HepG2 (cell line): ENCODE results near the gene GLYATL3. TPM values are rescaled to one million over a fixed set of nuclear protein-coding genes. Genes with fewer than 3 reads are reported as not detected.

Experiments
- EHMT2 ChIP-seq: fragments of 200-600 bp; sonication (generic); IDR thresholded peaks from 2 replicates; pipeline ENCODE4 v1.7.0; 2017; ENCODE audit warnings: antibody characterized with exemption, low read depth, low read length, borderline replicate concordance
- FOXC1 ChIP-seq: sonication (generic); formaldehyde crosslinking; IDR thresholded peaks from 2 replicates; pipeline ENCODE4 v1.8.0; 2022; ENCODE audit warnings: mild to moderate bottlenecking, missing genetic modification reagents, borderline replicate concordance
- FOXP4 ChIP-seq: sonication (generic); formaldehyde crosslinking; IDR thresholded peaks from 2 replicates; pipeline ENCODE4 v1.4.0; 2020; ENCODE audit warnings: missing genetic modification reagents
- HCFC1 ChIP-seq: fragments of 150-350 bp; IDR thresholded peaks from 2 replicates; pipeline ENCODE4 v1.6.1; 2014; ENCODE audit warnings: low read depth, low read length
- HNRNPK ChIP-seq: fragments of 200-400 bp; formaldehyde crosslinking; IDR thresholded peaks from 2 replicates; pipeline ENCODE4 v1.6.1; 2018; ENCODE audit warnings: low read length, low read depth, moderate library complexity, mild to moderate bottlenecking; ENCODE audit not compliant: poor library complexity, severe bottlenecking
- MAX ChIP-seq: IDR thresholded peaks from 2 replicates; pipeline ENCODE4 v1.6.1; 2012; ENCODE audit warnings: inconsistent platforms
- NCOA2 ChIP-seq: sonication (generic); formaldehyde crosslinking; IDR thresholded peaks from 2 replicates; pipeline ENCODE4 v1.8.0; 2022; ENCODE audit warnings: inconsistent platforms
- NKX3-1 ChIP-seq: sonication (generic); formaldehyde crosslinking; IDR thresholded peaks from 2 replicates; pipeline ENCODE4 v1.5.0; 2020; ENCODE audit warnings: missing genetic modification reagents
- REL ChIP-seq: sonication (generic); formaldehyde crosslinking; conservative IDR thresholded peaks from 2 replicates; pipeline ENCODE4 v1.8.0; 2022; ENCODE audit warnings: mild to moderate bottlenecking, missing genetic modification reagents, moderate library complexity
- SALL1 ChIP-seq: sonication (generic); formaldehyde crosslinking; IDR thresholded peaks from 2 replicates; pipeline ENCODE4 v1.8.0; 2022; ENCODE audit warnings: mild to moderate bottlenecking, missing genetic modification reagents
- ZNF18 ChIP-seq: sonication (generic); formaldehyde crosslinking; IDR thresholded peaks from 2 replicates; pipeline ENCODE4 v1.8.0; 2022; ENCODE audit warnings: mild to moderate bottlenecking, missing genetic modification reagents; ENCODE audit not compliant: insufficient replicate concordance
- ZNF501 ChIP-seq: sonication (generic); formaldehyde crosslinking; IDR thresholded peaks from 2 replicates; pipeline ENCODE4 v1.5.1; 2020; ENCODE audit warnings: mild to moderate bottlenecking, moderate library complexity, missing genetic modification reagents
- ZNF75D ChIP-seq: sonication (generic); formaldehyde crosslinking; IDR thresholded peaks from 2 replicates; pipeline ENCODE4 v1.8.1; 2023; ENCODE audit warnings: missing genetic modification reagents, mild to moderate bottlenecking, borderline replicate concordance
- ZNF773 ChIP-seq: sonication (generic); formaldehyde crosslinking; IDR thresholded peaks from 2 replicates; pipeline ENCODE4 v1.4.0; 2020; ENCODE audit warnings: missing genetic modification reagents, borderline replicate concordance
- ZNF879 ChIP-seq: sonication (generic); formaldehyde crosslinking; IDR thresholded peaks from 2 replicates; pipeline ENCODE4 v1.8.1; 2023; ENCODE audit warnings: missing genetic modification reagents
- ZSCAN12 ChIP-seq: sonication (generic); formaldehyde crosslinking; IDR thresholded peaks from 2 replicates; pipeline ENCODE4 v1.9.0; 2021; ENCODE audit warnings: mild to moderate bottlenecking, missing genetic modification reagents
- ZSCAN22 ChIP-seq: sonication (generic); formaldehyde crosslinking; IDR thresholded peaks from 2 replicates; pipeline ENCODE4 v1.4.0; 2020; ENCODE audit warnings: mild to moderate bottlenecking, missing genetic modification reagents
- polyA plus RNA-seq, 8 experiments: library from polyadenylated mRNA; depleted of rRNA in 3 of 8; stranded (reverse) in 7 of 8; unstranded in 1 of 8; fragments of >200 nt; fragmentation: Illumina TruSeq in 4 of 8; extraction: Trizol in 4 of 8; gene quantifications; 2 replicates each; pipeline versions ENCODE4 v1.2.1 to v1.2.3, GENCODE V29; 2011 to 2016; ENCODE audit warnings: low read depth in 4 of 8, missing spikeins in 1 of 8, mixed read lengths in 1 of 8; ENCODE audit not compliant: insufficient read depth in 1 of 8
- total RNA-seq, 5 experiments: library from RNA; depleted of rRNA; stranded (reverse); fragments of >200 nt; fragmentation: Illumina TruSeq; extraction: Trizol; gene quantifications; 2 replicates each; pipeline ENCODE4 v1.2.3, GENCODE V29; 2016; ENCODE audit warnings: low read depth in 1 of 5
- TF ChIP-seq, protein P1 (sequence below): sonication (generic); formaldehyde crosslinking; IDR thresholded peaks from 2 replicates; pipeline ENCODE4 v1.4.0; 2020; ENCODE audit warnings: missing genetic modification reagents
- TF ChIP-seq, protein P2 (sequence below): IDR thresholded peaks from 2 replicates; pipeline ENCODE4 v1.4.0; 2020; ENCODE audit warnings: mild to moderate bottlenecking, missing genetic modification reagents

The GLYATL3 gene
- total and polyA plus RNA-seq, 2 of the 13 experiments (the other 11 are each of a cell fraction or from before 2014, with no cell fraction given): 0.05 TPM; not detected in 1

DNA sequence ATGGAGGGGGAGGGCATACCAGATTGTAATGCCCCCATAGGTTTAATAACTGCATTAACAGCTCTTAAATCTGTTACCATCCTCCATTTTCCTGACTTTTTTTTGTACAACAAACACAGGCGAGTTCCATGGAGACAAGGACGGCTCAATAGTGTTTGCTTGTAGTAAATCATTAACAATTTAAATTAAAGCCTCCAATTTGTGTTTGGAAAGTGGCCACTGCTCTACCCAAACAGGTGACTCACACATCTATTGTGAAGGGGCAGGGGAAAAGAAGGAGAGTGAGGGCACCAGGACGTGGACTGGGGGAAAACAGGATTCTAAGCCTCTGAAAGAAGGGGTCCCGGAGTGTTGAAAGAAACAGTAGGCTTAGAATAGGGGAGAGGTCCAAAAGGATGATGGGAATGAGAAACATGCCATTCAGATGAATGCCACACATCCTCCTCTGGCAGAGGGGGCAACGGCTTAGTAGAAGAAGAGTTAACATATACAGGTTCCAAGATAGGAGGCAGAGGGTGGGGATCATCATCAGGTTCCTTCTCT, 6.9 kb downstream of the GLYATL3 start (continued):
- TF ChIP-seq SALL1 (CRISPR knock-in tag) (peak; percentile 50; the same call in 1 of the 2 replicates), ZNF75D (no peak), ZNF18 (CRISPR knock-in tag) (peak; percentile 48), ZNF501 (0 out of 2 replicates have a peak, but pooled peaks have one; percentile 46), FOXC1 (CRISPR knock-in tag) (0 out of 2 replicates have a peak, but pooled peaks have one; percentile 46), ZSCAN22 (CRISPR knock-in tag) (no peak), HNRNPK (no peak), ZNF879 (CRISPR knock-in tag) (no peak), NKX3-1 (no peak), HCFC1 (no peak), EHMT2 (peak; percentile 49; the same call in 1 of the 2 replicates), ZSCAN12 (no peak), REL (CRISPR knock-in tag) (no peak), MAX (peak; percentile 18; the same call in 1 of the 2 replicates), FOXP4 (peak; percentile 79), ZNF773 (CRISPR knock-in tag) (no peak), NCOA2 (CRISPR knock-in tag) (peak; percentile 28; the same call in 1 of the 2 replicates)
- TF ChIP-seq, protein P1, sequence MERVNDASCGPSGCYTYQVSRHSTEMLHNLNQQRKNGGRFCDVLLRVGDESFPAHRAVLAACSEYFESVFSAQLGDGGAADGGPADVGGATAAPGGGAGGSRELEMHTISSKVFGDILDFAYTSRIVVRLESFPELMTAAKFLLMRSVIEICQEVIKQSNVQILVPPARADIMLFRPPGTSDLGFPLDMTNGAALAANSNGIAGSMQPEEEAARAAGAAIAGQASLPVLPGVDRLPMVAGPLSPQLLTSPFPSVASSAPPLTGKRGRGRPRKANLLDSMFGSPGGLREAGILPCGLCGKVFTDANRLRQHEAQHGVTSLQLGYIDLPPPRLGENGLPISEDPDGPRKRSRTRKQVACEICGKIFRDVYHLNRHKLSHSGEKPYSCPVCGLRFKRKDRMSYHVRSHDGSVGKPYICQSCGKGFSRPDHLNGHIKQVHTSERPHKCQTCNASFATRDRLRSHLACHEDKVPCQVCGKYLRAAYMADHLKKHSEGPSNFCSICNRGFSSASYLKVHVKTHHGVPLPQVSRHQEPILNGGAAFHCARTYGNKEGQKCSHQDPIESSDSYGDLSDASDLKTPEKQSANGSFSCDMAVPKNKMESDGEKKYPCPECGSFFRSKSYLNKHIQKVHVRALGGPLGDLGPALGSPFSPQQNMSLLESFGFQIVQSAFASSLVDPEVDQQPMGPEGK: peak; percentile 37; the same call in 1 of the 2 replicates
- TF ChIP-seq, protein P2, sequence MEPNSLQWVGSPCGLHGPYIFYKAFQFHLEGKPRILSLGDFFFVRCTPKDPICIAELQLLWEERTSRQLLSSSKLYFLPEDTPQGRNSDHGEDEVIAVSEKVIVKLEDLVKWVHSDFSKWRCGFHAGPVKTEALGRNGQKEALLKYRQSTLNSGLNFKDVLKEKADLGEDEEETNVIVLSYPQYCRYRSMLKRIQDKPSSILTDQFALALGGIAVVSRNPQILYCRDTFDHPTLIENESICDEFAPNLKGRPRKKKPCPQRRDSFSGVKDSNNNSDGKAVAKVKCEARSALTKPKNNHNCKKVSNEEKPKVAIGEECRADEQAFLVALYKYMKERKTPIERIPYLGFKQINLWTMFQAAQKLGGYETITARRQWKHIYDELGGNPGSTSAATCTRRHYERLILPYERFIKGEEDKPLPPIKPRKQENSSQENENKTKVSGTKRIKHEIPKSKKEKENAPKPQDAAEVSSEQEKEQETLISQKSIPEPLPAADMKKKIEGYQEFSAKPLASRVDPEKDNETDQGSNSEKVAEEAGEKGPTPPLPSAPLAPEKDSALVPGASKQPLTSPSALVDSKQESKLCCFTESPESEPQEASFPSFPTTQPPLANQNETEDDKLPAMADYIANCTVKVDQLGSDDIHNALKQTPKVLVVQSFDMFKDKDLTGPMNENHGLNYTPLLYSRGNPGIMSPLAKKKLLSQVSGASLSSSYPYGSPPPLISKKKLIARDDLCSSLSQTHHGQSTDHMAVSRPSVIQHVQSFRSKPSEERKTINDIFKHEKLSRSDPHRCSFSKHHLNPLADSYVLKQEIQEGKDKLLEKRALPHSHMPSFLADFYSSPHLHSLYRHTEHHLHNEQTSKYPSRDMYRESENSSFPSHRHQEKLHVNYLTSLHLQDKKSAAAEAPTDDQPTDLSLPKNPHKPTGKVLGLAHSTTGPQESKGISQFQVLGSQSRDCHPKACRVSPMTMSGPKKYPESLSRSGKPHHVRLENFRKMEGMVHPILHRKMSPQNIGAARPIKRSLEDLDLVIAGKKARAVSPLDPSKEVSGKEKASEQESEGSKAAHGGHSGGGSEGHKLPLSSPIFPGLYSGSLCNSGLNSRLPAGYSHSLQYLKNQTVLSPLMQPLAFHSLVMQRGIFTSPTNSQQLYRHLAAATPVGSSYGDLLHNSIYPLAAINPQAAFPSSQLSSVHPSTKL (CRISPR knock-in tag): peak; percentile 68; the same call in 1 of the 2 replicates
